Prostate gland (tissue), 2 donors: ENCODE results near the gene PPP2R5C.

Experiments
- POLR2A ChIP-seq: fragments of 450-650 bp; IDR thresholded peaks from one replicate; pipeline ENCODE4 v1.6.1; 2016; ENCODE audit warnings: antibody characterized with exemption, mild to moderate bottlenecking
- POLR2AphosphoS5 ChIP-seq: sonication (generic); formaldehyde crosslinking; IDR thresholded peaks from one replicate; pipeline ENCODE4 v1.6.1; 2017; ENCODE audit warnings: antibody characterized with exemption
- TF ChIP-seq, protein P1 (sequence below), 4 experiments: fragments of 200-600 bp in 2 of 4; fragments of 450-650 bp in 2 of 4; sonication (generic) in 2 of 4; IDR thresholded peaks; 1 replicate in 3 of 4; 2 replicates in 1 of 4; pipeline ENCODE4 v1.5.1; 2016 to 2019; ENCODE audit warnings: antibody characterized with exemption in 4 of 4, mild to moderate bottlenecking in 2 of 4, moderate library complexity in 2 of 4

DNA sequence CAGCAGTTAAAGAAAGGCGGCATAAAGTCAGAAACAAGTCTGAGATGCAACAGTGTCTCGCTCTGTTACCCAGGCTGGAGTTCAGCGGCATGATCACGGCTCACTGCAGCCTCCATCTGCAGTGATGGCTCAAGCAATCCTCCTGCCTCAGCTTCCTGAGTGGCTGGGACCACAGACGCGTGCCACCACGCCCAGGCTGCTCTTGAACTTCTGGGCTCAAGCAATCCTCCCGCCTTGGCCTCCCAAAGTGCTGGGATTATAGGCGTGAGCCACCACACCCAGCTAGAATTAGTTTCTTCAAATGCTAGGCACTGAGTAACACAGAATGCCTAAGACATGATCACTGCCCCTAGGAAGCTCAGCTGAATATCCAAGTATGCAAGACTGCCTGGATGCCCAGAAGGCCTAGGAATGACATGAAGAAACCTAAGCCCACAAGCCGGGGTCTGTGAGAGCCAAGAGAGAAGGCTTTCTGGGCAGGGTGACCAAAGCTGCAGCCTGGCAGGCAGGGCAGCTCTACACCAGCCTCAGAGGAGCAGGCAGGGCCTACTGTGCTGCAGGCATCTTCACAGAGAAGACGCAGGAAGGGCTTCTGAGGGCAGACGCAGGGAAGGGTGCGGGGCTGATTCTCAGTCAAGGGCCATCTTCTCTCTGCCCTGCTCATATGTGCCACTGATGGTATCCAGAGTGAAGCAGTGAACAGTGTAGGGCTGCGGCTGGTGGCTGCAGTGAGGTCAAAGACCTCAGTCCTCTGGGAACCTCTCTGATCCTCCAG lies 4.3 kb upstream of the PPP2R5C start:
- TF ChIP-seq POLR2AphosphoS5: no peak
- TF ChIP-seq, protein P1, sequence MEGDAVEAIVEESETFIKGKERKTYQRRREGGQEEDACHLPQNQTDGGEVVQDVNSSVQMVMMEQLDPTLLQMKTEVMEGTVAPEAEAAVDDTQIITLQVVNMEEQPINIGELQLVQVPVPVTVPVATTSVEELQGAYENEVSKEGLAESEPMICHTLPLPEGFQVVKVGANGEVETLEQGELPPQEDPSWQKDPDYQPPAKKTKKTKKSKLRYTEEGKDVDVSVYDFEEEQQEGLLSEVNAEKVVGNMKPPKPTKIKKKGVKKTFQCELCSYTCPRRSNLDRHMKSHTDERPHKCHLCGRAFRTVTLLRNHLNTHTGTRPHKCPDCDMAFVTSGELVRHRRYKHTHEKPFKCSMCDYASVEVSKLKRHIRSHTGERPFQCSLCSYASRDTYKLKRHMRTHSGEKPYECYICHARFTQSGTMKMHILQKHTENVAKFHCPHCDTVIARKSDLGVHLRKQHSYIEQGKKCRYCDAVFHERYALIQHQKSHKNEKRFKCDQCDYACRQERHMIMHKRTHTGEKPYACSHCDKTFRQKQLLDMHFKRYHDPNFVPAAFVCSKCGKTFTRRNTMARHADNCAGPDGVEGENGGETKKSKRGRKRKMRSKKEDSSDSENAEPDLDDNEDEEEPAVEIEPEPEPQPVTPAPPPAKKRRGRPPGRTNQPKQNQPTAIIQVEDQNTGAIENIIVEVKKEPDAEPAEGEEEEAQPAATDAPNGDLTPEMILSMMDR (IDR thresholded peaks at IDR 0.05): no peak
- no peak for TF ChIP-seq POLR2A
